Peyer's patch (tissue), 4 donors: ENCODE measurements around the gene USP43. TPM values are rescaled to one million over a fixed set of nuclear protein-coding genes. Genes with fewer than 3 reads are reported as not detected.

Experiments
- DNase-seq, 3 donors: peaks; one replicate each; pipeline ENCODE4 v3.0.0-alpha.2; 2017 to 2019
- H3K27ac ChIP-seq, 4 donors: fragments of 200-600 bp; sonication (generic); one replicate each; pipeline ENCODE4 v1.5.1; 2016 to 2019
- H3K27me3 ChIP-seq, 2 donors: fragments of 200-600 bp; sonication (generic); one replicate each; pipeline ENCODE4 v1.5.1; 2019
- H3K36me3 ChIP-seq, 3 donors: fragments of 200-600 bp; sonication (generic); one replicate each; pipeline ENCODE4 v1.5.1; 2016 to 2019
- H3K4me1 ChIP-seq, 4 donors: fragments of 200-600 bp; sonication (generic); one replicate each; pipeline ENCODE4 v1.5.1; 2016 to 2019
- H3K4me3 ChIP-seq, 4 donors: fragments of 200-600 bp; sonication (generic); 1 replicate in 3 of 4; 2 replicates in 1 of 4; pipeline ENCODE4 v1.5.1; 2016 to 2019; ENCODE audit warnings: mild to moderate bottlenecking in 1 of 4
- H3K9me3 ChIP-seq, 4 donors: fragments of 200-600 bp; sonication (generic); one replicate each; pipeline ENCODE4 v1.5.1; 2016 to 2019; ENCODE audit warnings: mild to moderate bottlenecking in 1 of 4
- POLR2A ChIP-seq, 2 donors: fragments of 450-650 bp; IDR thresholded peaks; one replicate each; pipeline ENCODE4 v1.5.1; 2017; ENCODE audit warnings: antibody characterized with exemption in 2 of 2, mild to moderate bottlenecking in 2 of 2, moderate library complexity in 2 of 2
- total RNA-seq, 4 donors: library from RNA; depleted of rRNA; stranded (reverse); fragments of >200 nt; gene quantifications; one replicate each; pipeline ENCODE4 v1.1.0, GENCODE V29; 2016
- TF ChIP-seq, protein P1 (sequence below), 6 experiments: fragments of 450-650 bp in 4 of 6; fragments of 200-600 bp in 2 of 6; sonication (generic) in 1 of 6; IDR thresholded peaks; one replicate each; pipeline ENCODE4 v1.5.1; 2017 to 2019; ENCODE audit warnings: antibody characterized with exemption in 6 of 6, mild to moderate bottlenecking in 3 of 6, moderate library complexity in 1 of 6

The USP43 gene
- total RNA-seq, 4 donors from 2014 or later = 7.4 to 34.8 (median 21.5) TPM

- no peak for DNase-seq
- TF ChIP-seq, protein P1, sequence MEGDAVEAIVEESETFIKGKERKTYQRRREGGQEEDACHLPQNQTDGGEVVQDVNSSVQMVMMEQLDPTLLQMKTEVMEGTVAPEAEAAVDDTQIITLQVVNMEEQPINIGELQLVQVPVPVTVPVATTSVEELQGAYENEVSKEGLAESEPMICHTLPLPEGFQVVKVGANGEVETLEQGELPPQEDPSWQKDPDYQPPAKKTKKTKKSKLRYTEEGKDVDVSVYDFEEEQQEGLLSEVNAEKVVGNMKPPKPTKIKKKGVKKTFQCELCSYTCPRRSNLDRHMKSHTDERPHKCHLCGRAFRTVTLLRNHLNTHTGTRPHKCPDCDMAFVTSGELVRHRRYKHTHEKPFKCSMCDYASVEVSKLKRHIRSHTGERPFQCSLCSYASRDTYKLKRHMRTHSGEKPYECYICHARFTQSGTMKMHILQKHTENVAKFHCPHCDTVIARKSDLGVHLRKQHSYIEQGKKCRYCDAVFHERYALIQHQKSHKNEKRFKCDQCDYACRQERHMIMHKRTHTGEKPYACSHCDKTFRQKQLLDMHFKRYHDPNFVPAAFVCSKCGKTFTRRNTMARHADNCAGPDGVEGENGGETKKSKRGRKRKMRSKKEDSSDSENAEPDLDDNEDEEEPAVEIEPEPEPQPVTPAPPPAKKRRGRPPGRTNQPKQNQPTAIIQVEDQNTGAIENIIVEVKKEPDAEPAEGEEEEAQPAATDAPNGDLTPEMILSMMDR (IDR thresholded peaks at IDR 0.05) = no peak
- TF ChIP-seq POLR2A (IDR thresholded peaks at IDR 0.05) = no peak
- H3K27ac ChIP-seq = no peak overlapping the region
- H3K4me1 ChIP-seq = no peaks in the 10 kb centered on the region
- H3K4me3 ChIP-seq = no peak overlapping the region
- H3K36me3 ChIP-seq = no peaks in the 10 kb centered on the region
- no peaks in the 10 kb centered on the region for H3K9me3 ChIP-seq
- H3K27me3 ChIP-seq = no peaks in the 10 kb centered on the region
These were observed 123.8 kb downstream of the USP43 start for GRCh38 chr17:9769036-9769695.

DNA sequence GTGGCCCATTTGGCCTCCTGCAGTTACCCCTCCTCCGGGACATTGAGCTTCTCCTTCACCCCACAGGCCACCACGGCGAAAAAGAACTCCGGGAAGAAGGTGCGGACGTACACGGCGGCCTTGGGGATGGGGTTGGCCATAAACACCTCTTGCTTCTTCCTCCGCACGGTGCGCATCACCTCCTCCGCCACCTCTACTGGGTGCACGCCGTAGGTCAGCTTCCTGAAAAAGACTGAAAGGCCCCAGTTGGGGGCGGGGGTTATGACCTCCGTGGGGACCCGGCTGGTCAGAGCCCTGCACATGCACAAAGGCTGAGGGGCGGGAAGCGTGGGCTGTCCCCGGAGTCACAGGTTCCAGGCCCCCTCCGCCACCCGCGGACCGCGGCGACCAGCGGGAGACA lies 126.1 kb downstream of the USP43 start:
- Histone ChIP-seq H3K27ac (no peak overlapping the region), H3K4me3 (no peak overlapping the region), H3K36me3 (no peaks in the 10 kb centered on the region), H3K4me1 (no peaks in the 10 kb centered on the region), H3K9me3 (no peaks in the 10 kb centered on the region), H3K27me3 (no peaks in the 10 kb centered on the region)
- DNase-seq = no peak
- TF ChIP-seq, protein P1 (IDR thresholded peaks at IDR 0.05) = no peak

DNA sequence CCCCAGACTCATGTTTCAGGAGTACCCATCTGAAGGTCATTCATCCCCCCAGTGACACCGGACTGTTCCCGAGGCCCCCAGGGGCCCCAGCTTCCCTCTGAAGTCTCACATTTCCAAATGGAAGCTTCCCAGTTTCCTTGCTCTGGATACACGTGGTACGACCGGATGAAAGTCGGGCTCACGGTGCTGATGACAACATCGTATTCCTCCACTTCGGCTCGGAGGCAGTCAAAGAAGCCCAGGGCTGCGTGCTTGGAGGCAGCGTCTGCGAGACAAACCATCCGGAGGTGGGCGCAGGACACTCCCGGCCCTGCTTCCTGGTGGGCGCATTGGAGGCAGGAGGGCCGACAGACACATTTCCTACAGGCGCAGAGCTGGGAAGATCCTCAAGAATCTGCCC lies 127.3 kb downstream of the USP43 start:
- H3K4me3 ChIP-seq = no peak overlapping the region
- no peaks in the 10 kb centered on the region for H3K36me3 ChIP-seq
- H3K27ac ChIP-seq = no peak overlapping the region
- no peak for DNase-seq
- H3K9me3 ChIP-seq = no peaks in the 10 kb centered on the region
- TF ChIP-seq, protein P1 (IDR thresholded peaks at IDR 0.05) = no peak
- no peak for TF ChIP-seq POLR2A (IDR thresholded peaks at IDR 0.05)
- H3K27me3 ChIP-seq = no peaks in the 10 kb centered on the region
- H3K4me1 ChIP-seq = no peaks in the 10 kb centered on the region

DNA sequence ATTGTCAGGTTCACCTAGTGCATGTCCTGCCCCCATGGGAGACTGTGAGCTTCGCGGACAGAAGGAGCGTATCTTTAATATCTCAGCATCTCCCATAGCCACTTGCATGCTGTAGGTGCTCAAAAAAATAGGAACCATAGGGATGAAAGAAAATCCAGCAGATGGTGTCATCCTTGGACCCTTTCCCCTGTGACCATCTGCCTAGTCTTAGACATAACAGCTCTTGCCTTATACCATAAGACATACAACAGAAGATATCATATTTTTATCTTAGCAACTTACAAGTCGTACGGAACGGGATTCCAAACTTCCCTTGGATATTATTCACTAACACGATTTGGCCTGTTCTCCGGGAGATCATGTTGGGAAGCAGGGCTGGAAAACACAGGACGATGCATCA lies 131.6 kb downstream of the USP43 start:
- H3K9me3 ChIP-seq = no peaks in the 10 kb centered on the region
- no peak overlapping the region for H3K4me3 ChIP-seq
- no peak for DNase-seq
- no peaks in the 10 kb centered on the region for H3K27me3 ChIP-seq
- TF ChIP-seq POLR2A (IDR thresholded peaks at IDR 0.05) = no peak
- TF ChIP-seq, protein P1 (IDR thresholded peaks at IDR 0.05) = no peak
- H3K36me3 ChIP-seq = no peaks in the 10 kb centered on the region
- no peak overlapping the region for H3K27ac ChIP-seq
- no peaks in the 10 kb centered on the region for H3K4me1 ChIP-seq

Other genes with a start within 250 kb of the USP43 start
- gene STX8, start 69.7 kb upstream of the USP43 start, total RNA-seq = 100 to 1,000 TPM in 1 of 4 donors, 10 to 100 TPM in 3; 38.8 to 102 (median 68.5) TPM
- not detected for gene CFAP52, start 68.9 kb upstream of the USP43 start, total RNA-seq
- gene DHRS7C, start 146.1 kb downstream of the USP43 start, total RNA-seq = not detected
- gene GSG1L2, start 176.6 kb downstream of the USP43 start, total RNA-seq = not detected
- gene GLP2R, start 180.4 kb downstream of the USP43 start, total RNA-seq = 10 to 100 TPM in 3 of 4 donors, 1 to 10 TPM in 1; 7.4 to 94.1 (median 13.8) TPM